Measurements from ENCODE around the gene ZC3H12C. TPM values are rescaled to one million over a fixed set of nuclear protein-coding genes. Genes with fewer than 3 reads are reported as not detected.
"Not testable (repeated sequence)": the region's sequence is repeated elsewhere in the genome, so short reads cannot be mapped to it uniquely, and the experiment has no call there.

The ZC3H12C gene
- total RNA-seq, 1 donor from 2014 or later, result 17.5 TPM

DNA sequence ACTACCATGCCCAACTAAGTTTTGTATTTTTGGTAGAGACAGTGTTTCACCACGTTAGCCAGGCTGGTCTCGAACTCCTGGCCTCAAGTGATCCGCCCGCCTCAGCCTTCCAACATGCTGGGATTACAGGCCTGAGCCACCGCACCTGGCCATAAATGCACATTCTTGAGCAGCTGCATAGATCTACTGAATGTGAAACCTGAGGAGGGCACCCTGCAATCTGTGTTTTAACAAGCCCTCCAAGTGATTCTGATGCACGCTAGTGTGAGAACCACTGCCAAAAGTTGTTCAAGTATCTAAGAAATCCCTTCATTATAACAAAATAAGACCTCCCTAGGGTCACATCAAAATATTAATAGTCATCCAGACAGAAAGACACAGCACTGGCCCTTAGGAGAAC, 113.9 kb downstream of the ZC3H12C start:
- Mint-ChIP-seq H3K4me1 (ENCODE audit: low read depth) (peaks cover 4% of the 10 kb centered on the region), H3K9me3 (no peaks in the 10 kb centered on the region), H3K27me3 (ENCODE audit: low read depth) (peaks cover 10% of the 10 kb centered on the region), H3K27ac (no peak overlapping the region), H3K36me3 (ENCODE audit: low read depth) (no peaks in the 10 kb centered on the region), H3K4me3 (ENCODE audit: low read depth) (no peak overlapping the region)
- intact Hi-C loops (cut with micrococcal nuclease), result loop anchor here (10.0 kb wide), 1 partner anchor 88 kb away; the partner anchor contains the start of gene RDX
- DNase-seq (ENCODE audit: low spot score), result no peak

DNA sequence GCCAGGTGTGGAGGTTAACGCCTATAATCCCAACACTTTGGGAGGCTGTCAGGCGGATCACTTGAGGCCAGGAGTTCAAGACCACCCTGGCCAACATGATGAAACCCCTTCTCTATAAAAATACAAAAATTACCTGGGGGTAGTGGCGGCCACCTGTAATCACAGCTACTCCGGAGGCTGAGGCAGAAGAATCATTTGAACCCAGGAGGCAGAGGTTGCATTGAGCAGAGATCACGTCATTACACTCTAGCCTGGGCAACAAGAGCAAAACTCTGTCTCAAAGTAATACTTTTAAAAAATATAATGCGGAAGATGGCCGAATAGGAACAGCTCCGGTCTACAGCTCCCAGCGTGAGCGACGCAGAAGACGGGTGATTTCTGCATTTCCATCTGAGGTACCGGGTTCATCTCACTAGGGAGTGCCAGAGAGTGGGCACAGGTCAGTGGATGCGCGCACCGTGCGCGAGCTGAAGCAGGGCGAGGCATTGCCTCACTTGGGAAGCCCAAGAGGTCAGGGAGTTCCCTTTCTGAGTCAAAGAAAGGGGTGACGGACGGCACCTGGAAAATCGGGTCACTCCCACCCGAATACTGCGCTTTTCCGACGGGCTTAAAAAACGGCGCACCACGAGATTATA, 115.6 kb downstream of the ZC3H12C start:
- intact Hi-C loops (cut with micrococcal nuclease), result loop anchor here (10.0 kb wide), 1 partner anchor 86 kb away; the partner anchor contains the start of gene RDX
- not testable (repeated sequence) for H3K36me3 Mint-ChIP-seq (ENCODE audit: low read depth); DNase-seq (ENCODE audit: low spot score); H3K9me3 Mint-ChIP-seq; H3K4me1 Mint-ChIP-seq (ENCODE audit: low read depth); H3K27me3 Mint-ChIP-seq (ENCODE audit: low read depth); H3K27ac Mint-ChIP-seq
- H3K4me3 Mint-ChIP-seq (ENCODE audit: low read depth), result peak overlapping the region; percentile 74

GRCh38 chr11:110209313-110209694, 116.1 kb downstream of the ZC3H12C start:
- not testable (repeated sequence) for H3K27me3 Mint-ChIP-seq (ENCODE audit: low read depth); H3K9me3 Mint-ChIP-seq; H3K27ac Mint-ChIP-seq; H3K4me1 Mint-ChIP-seq (ENCODE audit: low read depth); H3K36me3 Mint-ChIP-seq (ENCODE audit: low read depth); DNase-seq (ENCODE audit: low spot score)
- peak overlapping the region; percentile 74 for H3K4me3 Mint-ChIP-seq (ENCODE audit: low read depth)
- intact Hi-C loops (cut with micrococcal nuclease), result loop anchor here (10.0 kb wide), 1 partner anchor 85 kb away; the partner anchor contains the start of gene RDX

DNA sequence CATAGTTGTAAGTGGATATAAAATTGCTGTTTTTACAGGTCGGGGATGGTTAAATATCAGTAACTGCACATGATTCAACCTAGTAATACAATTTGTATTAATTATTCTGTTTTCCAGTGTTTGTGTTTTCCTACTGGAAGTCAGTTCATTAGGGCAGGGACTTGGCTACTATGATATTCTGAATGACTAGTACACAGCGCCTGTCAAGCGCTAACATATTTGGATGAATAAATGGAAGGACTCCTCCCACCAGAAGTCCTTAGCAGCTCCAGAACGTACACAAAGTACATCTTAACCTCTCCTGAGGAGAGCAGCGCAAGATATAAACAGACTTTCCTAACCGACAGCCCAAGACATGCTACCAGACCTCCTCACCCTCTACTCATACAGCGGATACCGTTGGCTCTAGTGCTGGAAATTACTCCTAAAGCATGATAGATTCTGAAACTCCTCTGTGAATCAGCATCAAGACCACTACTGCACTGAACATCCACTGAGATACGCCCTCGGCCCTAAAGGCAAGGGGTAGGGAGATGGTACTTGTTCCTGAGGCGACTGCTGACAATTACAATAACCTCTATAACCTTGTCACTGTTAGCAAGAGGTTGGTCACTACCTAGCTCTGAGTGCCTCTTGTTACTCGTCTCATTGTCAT, 124.2 kb downstream of the ZC3H12C start:
- Mint-ChIP-seq H3K36me3 (ENCODE audit: low read depth) (peaks cover 12% of the 10 kb centered on the region), H3K9me3 (peaks cover 3% of the 10 kb centered on the region), H3K4me3 (ENCODE audit: low read depth) (no peak overlapping the region), H3K27me3 (ENCODE audit: low read depth) (no peaks in the 10 kb centered on the region), H3K4me1 (ENCODE audit: low read depth) (no peaks in the 10 kb centered on the region), H3K27ac (no peak overlapping the region)
- no peak for DNase-seq (ENCODE audit: low spot score)
- intact Hi-C loops (cut with micrococcal nuclease), result no loop called here

GRCh38 chr11:110217936-110218335, 124.7 kb downstream of the ZC3H12C start:
- no peaks in the 10 kb centered on the region for H3K27me3 Mint-ChIP-seq (ENCODE audit: low read depth)
- no peak overlapping the region for H3K27ac Mint-ChIP-seq
- DNase-seq (ENCODE audit: low spot score), result no peak
- H3K36me3 Mint-ChIP-seq (ENCODE audit: low read depth), result peaks cover 12% of the 10 kb centered on the region
- H3K4me1 Mint-ChIP-seq (ENCODE audit: low read depth), result no peaks in the 10 kb centered on the region
- intact Hi-C loops (cut with micrococcal nuclease), result no loop called here
- no peak overlapping the region for H3K4me3 Mint-ChIP-seq (ENCODE audit: low read depth)
- peaks cover 3% of the 10 kb centered on the region for H3K9me3 Mint-ChIP-seq

DNA sequence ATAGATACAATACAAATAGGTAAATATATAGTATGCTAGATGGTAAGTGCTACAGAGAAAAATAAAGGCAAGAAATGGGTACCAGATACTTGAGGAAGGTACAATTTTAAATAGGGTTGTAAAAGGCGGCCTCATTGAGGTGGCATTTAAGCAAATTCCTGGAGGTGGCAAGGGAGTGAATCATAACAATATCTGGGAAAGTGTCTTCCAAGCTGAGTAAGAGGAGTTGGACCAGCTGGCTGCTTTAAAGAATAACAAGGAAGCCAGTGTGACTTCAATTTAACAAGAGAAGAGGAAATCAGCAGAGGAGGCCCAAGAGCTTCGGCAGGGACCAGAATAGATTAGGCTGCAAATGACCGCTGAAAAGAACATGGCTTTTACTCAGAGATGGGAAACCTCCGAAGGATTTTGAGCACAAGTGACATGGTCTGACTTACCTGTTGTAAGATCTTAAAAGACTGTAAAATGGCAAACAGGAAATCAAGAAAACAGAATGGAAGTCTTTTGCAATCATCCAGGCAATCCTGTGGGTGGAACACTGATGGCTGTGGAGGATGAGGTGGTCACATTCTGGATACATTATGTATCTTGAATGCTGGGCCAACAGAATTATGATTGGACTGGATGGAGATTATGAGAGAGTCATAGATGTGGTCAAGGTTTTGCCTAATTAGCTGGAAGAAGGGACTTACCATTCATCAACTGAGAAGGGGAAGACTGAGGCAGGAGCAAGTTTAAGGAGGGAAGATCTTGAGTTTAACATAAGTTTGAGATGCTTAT, 126.0 kb downstream of the ZC3H12C start:
- no peak for DNase-seq (ENCODE audit: low spot score)
- Mint-ChIP-seq H3K36me3 (ENCODE audit: low read depth) (peaks cover 18% of the 10 kb centered on the region), H3K4me3 (ENCODE audit: low read depth) (no peak overlapping the region), H3K27me3 (ENCODE audit: low read depth) (no peaks in the 10 kb centered on the region), H3K4me1 (ENCODE audit: low read depth) (no peaks in the 10 kb centered on the region), H3K9me3 (peaks cover 3% of the 10 kb centered on the region), H3K27ac (no peak overlapping the region)
- intact Hi-C loops (cut with micrococcal nuclease), result no loop called here

Other genes starting within 250 kb of the ZC3H12C start
- gene RDX, start 203.2 kb downstream of the ZC3H12C start, total RNA-seq, result 63.3 and 64.8 TPM in 2 replicates